ENCODE measurements around the gene PNMA8C.
A peak's percentile ranks its signal among the peaks of the same experiment; 100 is the strongest.
"Not testable (repeated sequence)": the region's sequence is repeated elsewhere in the genome, so short reads cannot be mapped to it uniquely, and the experiment has no call there.

PNMA8C gene

DNA sequence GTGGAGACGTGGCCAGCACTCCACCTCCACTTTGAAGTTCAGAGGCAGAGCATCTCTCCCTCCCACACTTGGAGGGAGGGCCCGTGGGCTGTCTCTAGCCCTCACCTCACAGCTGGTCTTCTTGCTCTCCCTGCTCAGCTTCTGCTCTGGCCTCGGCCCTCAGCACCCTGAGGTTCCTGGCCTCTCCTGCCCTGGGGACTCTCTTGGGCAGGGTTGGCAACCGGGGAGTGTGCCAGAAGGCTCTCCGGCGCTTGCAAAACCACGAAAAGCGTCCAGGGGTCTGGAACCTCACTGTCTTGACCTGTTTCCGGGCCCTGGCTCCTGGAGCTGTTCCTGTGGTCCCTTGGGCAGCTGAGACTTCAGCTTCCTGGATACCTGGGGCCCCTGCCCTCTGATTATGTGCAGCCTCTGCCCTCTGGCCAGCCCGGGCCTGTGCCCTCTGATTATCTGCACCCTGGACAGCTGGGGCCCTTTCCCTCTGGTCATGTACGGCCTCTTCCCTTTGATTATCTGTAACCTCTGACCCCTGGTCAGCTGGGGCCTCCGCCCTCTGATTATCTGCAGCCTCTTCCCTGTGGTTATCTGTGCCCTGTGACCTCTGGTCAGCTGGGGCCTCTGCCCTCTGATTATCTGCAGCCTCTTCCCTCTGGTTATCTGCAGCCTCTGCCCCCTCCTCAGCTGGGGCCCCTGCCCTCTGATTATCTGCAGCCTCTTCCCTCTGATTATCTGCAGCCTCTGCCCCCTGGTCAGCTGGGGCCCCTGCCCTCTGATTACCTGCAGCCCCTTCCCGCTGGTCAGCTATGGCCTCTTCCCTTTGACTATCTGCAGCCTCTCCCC is 17.4 kb downstream of the PNMA8C start:
- no peak for DNase-seq

DNA sequence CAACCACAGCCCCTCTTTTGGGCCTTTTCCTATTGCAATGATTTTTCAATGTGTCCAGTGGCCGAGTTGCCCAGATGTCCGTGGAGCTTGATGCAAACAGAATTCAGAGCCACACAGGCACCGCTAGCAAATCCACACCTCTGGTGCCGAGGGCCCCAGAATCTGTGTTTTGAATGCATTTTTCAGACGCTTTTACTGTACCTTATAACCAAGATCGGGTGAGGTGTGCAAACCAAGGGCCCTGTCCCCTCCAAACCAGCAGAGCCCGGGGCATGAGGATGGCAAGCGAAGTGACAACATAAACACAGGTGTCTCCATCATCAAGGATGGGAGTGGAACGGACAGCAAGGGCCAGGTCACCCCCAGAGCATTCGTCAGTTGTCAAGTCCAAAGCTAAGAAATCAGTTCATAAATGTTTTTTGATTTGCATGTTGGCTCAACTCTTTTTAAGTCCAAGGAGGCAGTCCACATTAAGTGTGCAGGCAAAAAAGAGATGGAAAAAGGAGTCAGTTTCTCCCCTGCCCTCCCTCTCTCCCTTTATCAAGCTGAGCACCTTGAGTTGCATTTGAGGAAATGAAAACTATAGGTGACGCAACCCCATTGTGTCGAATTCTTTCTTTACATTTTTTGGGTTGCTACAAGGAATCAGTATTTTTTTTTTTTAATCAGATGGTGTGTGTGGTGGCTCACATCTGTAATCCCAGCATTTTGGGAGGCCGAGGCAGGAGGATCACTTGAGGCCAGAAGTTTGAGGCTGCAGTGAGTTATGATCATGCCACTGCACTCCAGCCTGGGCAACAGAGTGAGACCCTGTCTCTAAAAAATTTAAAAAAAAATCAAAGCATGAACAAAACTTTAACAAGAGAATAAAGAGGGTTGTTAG is 18.3 kb downstream of the PNMA8C start:
- no peak for DNase-seq

DNA sequence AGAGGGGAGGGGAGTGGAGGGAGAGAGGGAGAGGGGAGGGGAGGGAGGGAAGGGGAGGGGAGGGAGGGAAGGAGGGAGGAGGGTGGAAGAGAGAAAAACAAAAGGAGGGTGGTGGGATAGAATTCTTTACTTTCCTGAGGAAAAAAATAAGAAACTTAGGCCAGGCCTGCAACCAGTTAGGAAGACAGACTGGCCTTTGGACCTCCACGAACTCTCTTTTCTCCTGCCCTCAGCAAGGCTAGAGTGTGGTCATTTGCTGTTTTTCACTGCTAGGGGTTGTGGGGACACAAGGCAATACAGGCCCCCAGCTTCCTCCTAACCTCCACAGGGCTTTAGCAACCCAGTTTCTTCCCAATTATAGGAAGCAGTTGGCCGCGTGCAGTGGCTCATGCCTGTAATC is 19.5 kb downstream of the PNMA8C start:
- no peak for DNase-seq

DNA sequence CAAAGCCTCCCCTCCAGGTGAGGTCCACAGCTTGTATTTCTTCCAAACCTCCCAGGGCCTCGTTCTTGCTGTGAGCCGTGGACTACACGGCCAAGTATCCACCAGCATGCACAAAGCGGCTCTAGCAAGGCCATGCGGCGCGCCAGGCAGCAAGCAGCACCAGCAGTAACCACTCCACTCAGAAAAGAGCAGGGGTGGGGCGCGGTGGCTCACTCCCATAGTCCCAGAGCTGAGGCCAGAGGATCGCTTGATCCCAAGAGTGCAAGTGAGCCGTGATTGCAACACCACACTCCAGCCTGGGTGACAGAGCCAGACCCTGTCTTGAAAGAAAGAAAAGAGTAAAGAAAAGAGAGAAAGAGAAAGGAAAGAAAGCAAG is 20.1 kb downstream of the PNMA8C start:
- peak in 7 of 14 donors; percentile 28 to 62 (median 38) for DNase-seq

DNA sequence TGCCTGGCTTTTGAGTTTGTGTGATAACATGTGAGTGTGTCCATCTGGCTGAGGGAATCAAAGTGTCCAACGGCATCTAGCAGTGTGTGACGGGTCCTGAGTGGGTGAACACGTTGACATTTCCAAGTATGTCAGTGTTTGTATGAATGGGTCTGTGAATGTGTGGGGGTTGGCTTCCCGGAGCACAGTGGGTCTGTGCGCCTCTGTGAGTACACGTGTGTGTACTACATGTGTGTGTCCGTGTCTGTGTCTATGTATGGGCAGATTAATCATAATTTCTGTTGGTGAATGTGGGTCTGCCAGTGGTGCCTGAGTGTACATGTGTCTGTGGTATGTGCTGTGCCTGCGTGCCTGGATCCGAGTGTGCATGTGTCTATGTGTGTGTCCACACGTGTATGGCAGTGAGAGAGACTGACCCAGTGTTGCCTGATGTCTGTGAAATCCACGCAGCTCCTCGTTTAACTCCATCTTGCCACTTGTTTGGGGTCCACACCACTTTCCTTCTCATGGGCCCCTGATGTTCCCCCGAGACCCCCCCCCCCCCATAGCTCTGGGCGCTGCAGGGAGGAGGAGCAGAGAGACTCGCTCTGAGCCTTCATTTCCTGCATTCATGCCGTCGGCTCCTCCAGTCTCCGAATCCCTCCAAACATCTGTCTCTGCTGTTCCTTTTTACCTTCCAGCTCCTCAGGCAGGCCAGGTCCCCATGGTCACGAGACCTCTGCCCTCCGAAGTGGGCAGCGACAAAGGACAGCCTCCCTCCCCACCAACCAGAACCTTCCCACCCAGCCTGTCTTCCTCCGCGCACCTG is 20.7 kb downstream of the PNMA8C start:
- no peak for DNase-seq

DNA sequence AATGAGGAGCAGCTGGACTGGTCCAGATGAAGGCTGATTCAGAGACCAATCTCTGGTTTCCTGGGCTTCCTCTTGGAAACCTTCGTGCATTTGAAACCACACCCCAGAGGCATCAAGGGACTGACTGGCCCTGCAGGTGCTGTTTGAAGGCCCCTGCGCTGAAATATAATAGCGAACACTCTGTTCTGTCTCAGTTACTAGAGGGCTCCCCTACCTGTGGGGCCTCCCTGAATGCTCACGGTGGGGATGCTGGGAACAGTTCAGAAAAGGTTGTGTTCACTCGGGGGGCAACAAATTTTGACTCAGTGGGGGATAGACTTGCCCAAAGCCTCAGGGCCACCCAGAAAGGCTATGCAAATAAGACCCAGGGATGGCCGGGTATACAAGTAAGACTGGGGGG is 21.8 kb downstream of the PNMA8C start:
- no peak for DNase-seq

DNA sequence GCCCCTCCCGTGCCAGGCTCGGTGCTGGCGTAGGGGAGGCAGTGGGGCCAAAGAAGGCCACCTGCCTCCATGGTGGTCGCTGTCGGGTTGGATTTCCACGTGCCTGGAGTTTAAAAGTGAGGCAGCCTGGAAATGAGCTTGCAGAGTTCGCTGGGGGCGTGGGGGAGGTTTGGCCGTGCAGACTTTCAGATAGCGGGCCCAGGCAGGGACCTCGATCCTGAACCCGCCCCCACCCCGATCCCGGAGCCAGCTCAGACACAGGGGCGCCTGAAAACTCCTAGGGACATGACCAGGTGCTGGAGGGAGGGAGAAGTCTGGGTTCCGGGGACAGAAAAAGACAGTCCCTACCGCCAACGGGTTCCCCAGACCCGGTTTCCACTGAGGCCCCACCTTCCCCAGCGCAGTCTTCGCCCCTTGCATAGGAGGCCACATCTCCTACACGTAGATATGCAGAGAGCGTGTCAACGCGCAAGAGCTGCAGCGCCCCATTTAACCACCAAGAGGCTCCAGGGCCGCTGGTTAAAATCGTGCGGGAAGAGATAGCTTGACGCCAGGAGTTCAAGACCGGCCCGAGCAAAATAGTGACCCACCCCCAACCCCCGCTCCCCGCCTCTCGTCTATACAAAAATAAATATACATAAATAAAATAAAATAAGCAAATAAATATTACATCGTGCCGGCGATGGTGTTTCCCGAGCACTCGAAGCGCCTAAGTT is 23.8 kb downstream of the PNMA8C start:
- no peak for DNase-seq

DNA sequence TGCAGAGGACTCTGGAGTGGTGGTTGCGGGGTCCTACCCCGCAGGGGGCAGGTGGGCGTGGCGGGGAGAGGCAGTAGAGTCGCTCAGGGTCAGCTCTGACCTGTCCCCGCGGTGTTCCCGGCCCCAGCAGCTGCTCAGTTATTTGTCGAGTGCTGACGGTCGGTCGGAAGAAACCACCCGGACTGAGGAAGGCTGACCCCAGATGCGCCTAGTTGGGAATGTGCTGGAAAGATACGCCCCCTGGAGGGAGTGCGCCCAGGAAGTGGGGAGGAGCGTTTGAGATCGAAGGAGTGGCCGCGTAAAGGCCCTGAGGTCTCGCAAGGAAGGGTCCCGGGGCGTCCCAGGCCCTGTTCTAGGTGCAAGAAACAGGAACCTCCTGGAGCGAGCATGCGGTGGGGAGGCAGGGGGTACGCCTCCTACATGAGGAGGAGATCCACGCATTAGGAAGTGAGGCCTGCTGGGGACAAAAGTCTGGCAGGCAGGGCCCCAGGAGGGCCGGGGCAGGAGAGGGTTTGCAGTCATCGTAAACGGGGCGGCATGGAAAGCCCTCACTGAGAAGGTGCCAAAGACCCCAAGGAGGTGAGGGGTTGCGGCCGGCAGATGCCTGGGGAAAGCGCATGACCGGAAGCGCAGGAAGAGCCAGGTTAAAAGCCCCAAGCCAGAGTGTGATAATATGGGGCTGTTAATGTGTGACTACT is 24.5 kb downstream of the PNMA8C start:
- DNase-seq: peak in 4 of 14 donors; percentile 27 to 48 (median 40)

DNA sequence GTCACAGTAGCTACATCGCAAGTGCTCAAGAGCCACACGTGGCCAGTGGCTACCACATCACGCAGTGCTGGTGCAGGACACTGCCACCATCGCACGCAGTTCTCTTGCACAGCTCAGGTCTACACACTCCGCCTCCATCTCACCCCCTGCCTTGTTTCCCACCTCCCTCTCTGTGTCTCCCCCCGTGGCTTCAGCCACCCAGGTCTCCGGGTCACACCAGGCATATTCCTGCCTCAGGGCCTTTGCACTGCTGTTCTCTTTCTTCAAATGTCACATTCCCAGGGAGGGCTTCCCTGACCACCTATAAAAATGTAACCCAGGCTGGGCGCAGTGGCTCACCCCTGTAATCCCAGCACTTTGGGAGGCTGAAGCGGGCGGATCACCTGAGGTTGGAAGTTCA is 26.0 kb downstream of the PNMA8C start:
- no peak for DNase-seq

DNA sequence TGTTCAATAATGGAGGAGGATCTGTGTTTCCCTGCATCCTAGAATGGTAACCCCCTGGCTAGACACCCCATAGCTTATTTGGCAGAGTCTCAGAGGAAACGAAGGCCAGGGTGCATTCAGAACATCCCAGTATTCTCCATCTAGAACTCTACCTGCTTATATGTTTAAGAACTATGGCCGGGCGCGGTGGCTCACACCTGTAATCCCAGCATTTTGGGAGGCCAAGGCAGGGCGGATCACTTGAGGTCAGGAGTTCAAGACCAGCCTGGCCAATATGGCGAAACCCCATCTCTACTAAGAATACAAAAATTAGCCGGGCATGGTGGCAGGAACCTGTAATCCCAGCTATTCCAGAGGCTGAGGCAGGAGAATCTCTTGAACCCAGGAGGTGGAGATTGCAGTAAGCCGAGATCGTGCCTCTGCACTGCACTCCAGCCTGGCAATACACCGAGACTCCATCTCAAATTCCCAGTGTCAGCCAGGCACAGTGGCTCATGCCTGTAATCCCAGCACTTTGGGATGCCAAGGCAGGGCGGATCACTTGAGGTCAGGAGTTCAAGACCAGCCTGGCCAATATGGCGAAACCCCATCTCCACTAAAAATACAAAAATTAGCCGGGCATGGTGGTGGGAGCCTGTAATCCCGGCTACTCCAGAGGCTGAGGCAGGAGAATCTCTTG is 30.8 kb downstream of the PNMA8C start:
- DNase-seq: not testable (repeated sequence)

DNA sequence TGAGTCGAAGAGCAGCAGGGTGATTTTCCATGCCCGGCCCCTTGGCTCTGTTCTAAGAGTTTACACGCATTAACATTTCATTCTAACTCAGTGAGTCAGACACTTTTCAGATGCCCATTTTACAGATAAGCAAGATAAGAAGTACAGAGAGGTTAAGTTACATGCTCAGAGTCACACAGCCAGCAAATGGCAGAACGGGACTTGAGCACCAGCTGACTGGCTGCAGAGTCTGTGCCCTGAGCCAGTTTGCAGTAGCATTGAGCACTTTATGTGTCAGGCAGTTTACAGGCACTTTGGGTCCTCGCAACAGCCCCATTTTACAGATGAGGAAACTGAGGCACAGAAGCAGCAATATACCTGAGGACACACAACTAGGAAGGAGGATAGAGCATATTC is 34.3 kb downstream of the PNMA8C start:
- DNase-seq: no peak

DNA sequence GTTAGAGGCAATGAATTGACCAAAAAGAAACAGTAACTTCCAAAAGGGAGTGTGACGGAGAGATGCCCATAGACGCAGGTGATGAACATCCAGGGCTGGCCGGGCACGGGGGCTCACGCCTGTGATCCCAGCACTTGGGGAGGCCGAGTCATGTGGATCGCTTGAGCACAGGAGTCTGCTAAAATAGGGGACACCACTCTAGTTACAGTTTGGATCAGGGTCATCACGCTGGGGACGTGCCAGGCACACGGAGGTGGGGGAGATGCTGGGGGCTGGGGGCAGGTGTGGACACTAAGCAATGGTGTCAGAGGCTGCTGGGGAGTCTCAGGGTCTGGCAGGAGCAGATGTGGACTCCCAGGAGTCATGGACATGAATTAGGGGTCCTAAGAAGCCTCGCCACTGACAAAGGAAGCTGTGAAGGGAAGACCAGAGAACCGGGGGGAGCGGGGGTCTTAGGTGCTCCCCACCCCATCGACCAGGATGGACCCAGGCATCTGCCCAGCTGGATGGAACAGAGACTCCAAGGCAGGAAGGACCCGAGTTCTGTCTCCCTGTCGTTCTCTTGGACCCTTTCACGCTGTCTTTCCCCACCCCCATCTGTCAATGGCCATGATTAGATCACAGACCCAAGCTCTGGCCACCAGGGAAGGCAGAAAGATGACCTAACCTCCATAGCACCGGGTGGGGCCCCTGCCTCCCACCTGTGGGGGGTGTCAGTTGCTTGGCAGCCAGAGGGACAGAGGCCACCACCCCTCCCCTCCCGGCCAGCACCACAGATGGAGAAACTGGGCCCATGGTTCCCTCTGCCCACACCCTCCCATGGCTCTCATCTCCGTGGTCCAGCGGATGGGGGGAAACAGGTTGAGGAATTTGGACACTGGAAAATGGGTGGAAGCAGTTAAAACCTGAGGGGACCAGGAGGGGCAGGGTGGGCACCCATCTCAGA is 35.0 kb downstream of the PNMA8C start:
- DNase-seq: no peak

DNA sequence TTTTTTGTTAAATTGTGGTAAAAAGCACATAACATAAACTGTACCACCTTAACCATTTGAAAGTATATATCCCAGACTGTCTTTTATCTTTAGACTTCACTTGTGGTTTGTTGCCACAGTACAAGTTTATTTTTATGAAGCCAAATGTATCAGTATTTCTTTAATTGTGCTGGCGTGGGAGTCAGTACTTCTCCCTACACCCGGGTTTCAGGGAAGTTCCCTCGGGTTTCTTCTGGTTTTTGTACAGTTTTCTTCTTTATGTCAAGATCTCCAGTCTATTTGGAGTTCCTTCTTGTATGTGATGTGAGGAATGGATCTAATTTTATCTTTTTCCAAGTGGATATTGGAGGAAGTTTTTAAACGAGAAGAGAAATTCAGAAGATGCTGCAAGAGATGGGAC is 35.9 kb downstream of the PNMA8C start:
- no peak for DNase-seq

DNA sequence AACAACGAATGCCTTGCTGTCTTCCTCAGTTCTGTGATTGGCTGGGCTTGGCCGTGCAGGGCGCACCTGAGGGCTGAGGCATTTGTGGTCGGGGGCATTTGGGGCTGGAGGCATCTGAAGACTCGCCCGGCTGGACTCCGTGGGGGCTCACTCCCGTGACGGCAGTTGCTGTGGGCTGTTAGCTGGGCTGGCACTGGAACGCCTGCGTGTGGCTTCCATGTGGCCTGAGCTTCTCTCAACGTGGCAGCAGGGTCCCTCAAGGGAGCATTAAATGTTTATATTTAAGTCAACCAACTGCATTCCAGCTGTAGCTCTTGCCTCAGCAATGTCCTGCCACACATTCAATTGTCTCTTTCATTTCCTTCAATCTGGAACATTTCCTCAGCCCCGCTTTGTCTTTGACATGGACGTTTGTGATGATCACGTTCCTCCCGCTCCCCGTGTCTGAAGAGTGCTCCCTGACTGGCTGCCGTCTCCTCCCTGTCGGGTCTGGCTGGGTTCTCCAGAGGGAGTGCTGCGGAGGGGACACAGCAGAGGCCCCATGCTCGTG is 36.4 kb downstream of the PNMA8C start:
- no peak for DNase-seq

DNA sequence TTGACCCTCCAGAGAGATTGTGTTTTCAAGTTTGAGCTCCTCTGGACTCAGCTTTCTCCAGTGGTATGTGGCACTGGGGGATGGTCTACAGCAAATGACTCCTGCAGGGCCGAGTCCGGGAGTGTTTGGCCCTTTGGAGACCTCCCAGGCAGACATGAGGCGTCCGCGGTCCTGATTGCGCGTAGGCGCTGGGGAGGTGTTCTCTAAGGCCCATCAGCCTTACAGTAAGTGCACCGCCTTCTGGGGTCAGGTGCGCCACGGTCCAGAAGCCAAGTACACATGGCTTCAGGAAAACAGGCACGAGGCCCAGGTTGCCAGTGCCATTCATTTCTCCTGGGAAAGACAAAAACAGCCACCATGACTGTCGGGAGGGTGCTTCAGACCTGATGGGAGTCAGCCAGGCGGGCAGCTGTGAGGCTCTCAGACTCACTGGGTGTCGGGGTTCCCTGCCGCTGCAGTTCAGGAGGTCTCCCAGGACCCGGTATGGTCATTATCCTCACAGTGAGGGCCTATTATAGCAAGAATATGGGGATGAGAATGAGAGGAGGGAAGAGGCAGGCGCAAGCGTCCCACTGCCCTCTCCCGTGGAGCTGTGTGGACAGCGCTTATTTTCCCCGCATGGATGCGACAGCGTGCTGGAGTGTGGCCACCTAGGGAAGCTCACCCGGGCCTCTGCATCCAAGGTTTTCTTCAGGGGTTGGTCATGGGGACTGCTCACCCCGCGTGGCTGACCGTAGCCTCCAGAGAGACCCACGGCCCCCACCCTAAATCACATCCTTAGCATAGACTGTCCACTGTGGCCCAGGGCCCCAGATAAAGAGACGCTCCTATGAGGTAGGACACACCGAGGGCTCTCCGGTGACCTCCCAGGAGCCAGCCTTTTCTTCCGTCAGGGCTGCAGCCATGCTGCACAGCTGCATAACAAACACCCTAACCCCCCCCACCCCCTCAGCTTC is 37.2 kb downstream of the PNMA8C start:
- no peak for DNase-seq

DNA sequence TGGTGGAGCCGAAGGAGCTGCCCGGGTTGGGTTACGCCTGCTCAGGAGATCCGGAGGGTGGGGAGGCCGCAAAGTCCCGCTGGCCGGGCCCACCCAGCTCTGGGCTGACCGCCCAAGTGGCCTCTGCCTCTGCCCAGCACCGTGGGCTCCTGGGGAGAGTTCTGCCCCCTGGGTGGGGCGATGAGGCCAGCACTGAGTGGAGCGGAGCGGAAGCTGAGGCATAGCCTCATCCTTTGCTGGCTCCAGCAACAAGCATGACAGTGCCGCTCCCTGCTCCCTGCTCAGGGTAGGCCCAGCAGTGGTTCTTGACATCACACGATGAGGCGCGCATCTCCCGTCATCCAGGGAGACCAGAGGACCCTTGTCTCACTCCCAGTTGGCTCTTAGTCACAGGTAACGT is 37.9 kb downstream of the PNMA8C start:
- peak in 1 of 14 donors; percentile 26 for DNase-seq

DNA sequence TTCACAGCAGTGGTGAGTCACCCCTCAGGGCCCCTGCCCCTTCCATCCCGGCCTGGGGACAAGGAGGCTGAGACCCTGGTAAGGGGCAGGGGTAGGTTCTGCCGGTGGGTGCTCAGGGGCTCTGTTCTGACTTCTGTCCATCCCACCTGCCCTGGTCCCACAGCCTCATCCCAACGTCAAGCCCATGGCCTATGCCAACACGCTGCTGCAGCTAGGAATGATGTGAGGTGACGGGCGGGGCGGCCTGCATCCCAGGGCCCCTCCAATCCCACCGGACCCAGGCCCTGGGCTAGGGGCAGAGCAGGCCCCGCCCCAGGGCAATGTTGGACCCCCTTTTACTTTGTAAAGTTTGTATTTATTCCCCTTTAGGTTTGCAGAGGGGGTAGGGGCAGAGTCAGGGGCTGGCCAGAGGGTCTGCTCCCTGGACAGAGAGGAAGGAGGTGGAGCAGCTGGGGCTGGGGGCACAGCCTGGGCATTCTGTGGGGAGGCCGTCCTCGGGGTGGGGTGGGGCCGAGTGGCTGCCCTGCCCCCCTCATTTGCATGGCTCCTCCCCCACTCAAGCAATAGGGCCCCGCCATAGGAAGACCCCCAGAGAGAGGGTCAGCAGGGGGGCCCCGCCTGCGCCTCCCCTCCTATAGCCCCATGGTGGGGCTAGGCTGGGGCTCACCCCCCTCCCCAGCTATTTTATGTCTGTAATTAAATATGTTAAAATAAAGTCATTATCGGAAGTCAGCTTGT is 38.4 kb downstream of the PNMA8C start:
- no peak for DNase-seq
